Fibroblast of gingiva (primary cell): ENCODE measurements around the gene GOLGA6L7.
"Not testable (repeated sequence)": the region's sequence is repeated elsewhere in the genome, so short reads cannot be mapped to it uniquely, and the experiment has no call there.

Experiments
- DNase-seq: peaks from one replicate; pipeline ENCODE4 v3.0.0-alpha.2; 2011; ENCODE audit warnings: low read depth

Gene GOLGA6L7

GRCh38 chr15:28884151-28884940 is 35.9 kb upstream of the GOLGA6L7 start:
- no peak for DNase-seq

DNA sequence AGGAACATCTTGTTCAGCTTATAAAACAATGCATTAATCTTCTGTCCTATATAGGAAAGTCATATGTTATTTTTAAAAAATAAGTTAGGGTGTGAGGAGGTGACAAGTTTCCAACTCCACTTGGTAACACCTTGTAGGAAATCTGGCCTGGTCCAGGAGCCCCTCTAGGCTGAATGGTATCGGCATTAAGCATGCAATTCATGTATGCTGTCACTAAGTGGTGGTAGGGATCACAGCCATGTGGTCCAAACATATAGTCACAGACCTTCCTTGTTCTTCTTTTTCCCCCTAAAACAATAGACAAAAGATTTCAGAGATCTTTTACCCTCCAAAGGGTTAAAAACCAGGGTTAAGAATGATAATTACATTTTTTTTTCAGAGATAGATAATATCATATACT is 33.2 kb upstream of the GOLGA6L7 start:
- DNase-seq: no peak

DNA sequence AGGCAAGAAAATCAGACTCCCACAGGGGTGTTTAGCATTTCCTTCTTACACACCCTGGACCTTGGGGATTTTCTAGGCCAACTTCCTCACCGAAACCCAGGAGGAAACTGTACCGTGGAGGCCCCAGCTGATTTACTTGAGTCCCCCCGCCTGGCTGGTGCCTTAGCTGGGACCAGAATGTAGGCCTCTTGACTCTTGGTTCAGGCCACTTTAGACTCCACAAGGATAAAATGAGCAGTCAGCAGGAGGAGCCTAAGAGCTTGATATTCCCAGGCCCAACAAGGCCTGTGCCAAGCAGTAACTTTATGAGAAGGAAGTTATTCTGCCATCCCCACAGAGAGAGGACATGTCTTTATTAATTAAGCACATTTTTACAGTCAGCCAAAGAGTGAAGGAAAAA is 32.7 kb upstream of the GOLGA6L7 start:
- no peak for DNase-seq

GRCh38 chr15:28880680-28881079 is 32.2 kb upstream of the GOLGA6L7 start:
- no peak for DNase-seq

- DNase-seq: no peak
Observed at GRCh38 chr15:28879551-28879950, 31.1 kb upstream of the GOLGA6L7 start.

DNA sequence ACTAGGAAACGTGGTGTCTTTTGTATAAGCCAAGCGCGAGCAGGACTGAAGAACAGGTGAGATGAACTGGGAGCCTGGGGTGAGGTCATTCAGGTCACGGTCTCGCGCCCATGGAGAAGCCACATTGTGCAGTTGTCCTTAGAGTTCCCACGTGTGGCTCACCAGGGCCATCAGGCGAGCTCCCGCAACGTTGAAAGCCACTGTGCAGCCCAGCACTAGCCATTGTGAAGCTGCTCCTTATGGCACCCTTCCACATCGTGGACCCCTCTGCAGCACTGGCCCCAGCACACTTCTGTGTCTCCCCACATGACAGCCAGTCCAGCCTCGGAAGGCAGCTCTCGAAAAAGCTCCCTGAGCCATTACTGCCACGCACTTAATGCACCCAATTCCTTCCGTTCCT is 29.8 kb upstream of the GOLGA6L7 start:
- no peak for DNase-seq

DNA sequence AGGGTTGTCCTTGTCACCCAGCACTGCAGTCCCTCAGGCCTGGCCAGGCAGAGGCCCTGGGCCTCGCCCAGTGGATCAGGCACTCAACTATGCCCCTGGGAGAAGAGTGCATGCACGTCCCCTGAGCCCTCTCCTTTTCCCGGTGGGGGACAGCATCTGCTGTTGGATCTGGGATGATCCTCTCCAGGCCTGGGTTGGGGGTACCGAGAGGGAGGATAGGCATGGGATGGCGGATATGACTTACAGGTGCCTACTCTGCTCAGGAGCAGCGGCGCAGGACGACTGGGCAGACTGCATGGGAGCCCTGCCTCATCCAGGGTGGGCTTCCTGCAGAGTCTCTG is 28.4 kb upstream of the GOLGA6L7 start:
- DNase-seq: no peak

GRCh38 chr15:28876131-28876844 is 27.8 kb upstream of the GOLGA6L7 start:
- DNase-seq: no peak

DNA sequence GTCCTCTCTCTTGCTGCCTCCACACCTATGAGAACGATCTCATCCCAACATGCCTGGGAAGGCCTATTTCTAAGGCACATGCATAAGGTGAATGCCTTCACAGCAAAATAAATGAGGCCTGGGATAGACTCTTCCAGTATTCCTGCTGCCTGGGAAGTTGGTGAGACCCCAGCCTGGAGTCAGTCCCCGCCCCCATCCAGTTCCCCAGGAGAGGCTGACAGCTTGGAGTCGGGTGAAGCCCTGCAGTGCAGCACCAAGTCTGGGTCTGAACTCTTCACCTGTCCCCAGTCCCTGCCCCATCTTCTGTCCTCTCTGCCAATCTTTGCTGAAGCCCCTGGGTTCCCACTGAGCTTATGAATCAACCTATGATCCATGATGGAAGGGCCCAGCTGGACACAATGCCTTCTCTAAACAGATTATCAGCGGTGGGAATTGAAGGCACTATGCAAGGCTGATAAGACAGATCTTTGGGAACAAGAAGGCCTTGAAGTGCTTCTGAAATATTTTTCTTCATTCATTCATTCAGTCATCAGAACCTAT is 27.1 kb upstream of the GOLGA6L7 start:
- no peak for DNase-seq

GRCh38 chr15:28873585-28874190 is 25.2 kb upstream of the GOLGA6L7 start:
- DNase-seq: no peak

- no peak for DNase-seq
Observed at GRCh38 chr15:28873006-28873405, 24.6 kb upstream of the GOLGA6L7 start.

DNA sequence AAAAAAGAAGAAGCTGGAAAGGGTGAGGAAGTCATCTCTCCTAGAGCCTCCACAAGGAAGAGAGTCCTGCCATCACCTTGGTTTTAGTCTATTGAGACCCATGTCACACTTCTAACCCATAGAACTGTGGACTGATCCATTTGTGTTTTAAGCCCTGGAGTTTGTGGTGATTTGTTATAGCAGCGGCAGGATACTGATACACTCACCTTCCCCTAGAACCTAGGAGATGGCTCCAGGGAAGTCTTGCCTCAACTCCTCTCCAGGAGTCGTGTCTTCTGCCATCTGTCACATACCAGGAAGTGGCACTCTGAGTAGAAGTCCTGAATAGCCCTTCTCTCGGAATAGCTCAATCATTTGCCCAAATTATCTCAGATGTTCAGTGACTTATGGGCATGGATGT is 22.7 kb upstream of the GOLGA6L7 start:
- DNase-seq: no peak

DNA sequence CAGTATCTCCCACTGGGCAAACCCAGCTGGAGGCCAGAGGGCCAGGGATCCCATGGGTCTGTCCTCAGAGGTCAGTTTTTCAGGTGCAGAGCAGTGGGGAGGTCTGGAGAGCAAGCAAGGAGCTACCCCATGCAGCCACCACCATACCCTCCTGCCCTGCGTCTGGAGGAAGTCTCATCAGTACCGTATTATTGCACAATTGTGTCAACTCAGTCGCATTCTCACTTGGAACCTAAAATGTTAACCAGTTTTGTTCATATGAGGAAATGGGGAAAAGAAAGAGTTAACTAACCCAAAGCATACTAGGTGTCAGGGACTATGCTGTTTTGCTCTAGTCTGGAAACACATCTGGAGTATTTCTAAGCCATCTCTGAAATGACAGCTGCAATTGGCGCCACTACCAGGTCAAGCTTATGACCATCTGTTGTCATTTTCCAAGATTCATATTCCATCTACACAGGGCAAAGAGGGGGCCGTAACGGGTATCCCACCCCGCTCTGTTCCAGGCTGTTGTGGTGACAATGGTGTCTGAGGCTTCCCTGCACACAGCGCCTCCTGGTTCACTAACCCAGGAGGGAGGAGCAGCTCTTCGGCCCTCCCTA is 20.4 kb upstream of the GOLGA6L7 start:
- no peak for DNase-seq

DNA sequence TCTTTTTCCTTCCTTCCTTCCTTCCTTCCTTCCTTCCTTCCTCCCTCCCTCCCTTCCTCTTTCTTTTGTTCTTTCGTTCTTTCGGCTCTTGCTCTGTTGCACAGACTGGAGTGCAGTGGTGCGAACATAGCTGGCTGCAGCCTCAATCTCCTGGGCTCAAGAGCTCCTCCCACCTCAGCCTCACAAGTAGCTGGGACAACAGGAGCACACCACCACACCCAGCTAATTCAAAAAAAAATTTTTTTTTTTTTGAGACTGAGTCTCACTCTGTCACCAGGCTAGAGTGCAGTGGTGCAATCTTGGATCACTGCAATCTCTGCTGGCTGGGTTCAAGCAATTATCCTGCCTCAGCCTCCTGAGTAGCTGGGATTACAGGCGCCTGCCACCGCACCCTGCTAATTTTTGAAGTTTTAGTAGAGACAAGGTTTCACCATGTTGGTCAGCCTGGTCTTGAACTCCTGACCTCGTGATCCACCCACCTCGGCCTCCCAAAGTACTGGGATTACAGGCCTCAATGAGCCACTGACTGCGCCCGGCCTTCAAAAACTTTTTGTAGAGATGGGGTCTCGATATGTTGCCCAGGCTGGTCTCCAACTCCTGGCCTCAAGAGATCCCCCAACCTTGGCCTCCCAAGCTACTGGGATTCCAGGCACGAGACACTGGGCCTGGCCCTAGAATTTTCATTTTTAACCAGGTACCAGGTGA is 13.3 kb upstream of the GOLGA6L7 start:
- DNase-seq: not testable (repeated sequence)

DNA sequence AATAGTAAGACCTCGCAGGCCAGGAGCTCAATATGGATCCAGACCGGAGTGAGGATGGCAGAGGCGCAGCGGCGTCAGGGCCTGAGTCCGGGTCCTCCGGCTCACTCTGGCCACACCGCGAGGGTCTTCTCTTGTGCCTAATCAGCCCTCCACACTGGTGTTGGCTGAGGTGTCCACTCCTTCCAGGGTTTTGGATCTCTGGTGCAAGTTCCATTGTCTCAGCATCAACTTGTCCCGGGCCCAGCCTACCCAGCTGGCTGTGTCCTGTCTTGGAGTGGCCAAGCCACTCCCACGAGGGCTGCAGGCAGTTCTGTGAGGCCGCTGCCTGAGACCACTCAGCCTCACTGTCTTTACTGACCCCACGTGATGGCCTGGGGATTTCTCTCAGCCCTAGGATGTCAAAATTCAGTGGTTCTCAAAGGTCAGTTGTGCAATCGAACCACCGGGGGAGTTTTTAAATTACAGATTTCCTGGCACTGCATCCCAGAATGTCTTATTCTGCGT is 12.6 kb upstream of the GOLGA6L7 start:
- DNase-seq: peak; percentile 64

DNA sequence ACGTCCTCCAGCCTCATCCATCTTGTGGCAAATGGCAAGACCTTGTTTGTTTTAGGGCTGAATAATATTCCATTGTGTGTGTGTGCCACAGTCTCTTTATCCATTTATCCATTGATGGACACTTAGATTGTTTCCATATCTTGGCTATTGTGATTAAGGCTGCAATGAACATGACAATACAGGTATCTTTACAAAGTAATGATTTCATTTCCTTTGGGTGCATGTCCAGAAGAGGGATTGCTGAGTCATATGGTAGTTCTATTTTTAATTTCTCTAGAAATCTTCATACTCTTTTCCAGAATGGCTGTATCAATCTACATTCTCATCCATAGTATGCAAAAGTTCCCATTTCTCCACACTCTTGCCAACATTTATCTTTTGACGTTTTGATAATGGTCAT is 6.1 kb upstream of the GOLGA6L7 start:
- not testable (repeated sequence) for DNase-seq

- DNase-seq: not testable (repeated sequence)
Observed at GRCh38 chr15:28853654-28854053, 5.2 kb upstream of the GOLGA6L7 start.

DNA sequence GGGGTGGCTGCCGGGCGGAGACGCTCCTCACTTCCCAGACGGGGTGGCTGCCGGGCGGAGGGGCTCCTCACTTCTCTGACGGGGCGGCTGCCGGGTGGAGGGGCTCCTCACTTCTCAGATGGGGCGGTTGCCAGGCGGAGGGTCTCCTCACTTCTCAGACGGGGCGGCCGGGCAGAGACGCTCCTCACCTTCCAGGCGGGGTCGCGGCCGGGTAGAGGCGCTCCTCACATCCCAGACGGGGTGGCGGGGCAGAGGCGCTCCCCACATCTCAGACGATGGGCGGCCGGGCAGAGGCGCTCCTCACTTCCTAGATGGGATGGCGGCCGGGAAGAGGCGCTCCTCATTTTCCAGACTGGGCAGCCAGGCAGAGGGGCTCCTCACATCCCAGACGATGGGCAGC is 1.3 kb upstream of the GOLGA6L7 start:
- not testable (repeated sequence) for DNase-seq

DNA sequence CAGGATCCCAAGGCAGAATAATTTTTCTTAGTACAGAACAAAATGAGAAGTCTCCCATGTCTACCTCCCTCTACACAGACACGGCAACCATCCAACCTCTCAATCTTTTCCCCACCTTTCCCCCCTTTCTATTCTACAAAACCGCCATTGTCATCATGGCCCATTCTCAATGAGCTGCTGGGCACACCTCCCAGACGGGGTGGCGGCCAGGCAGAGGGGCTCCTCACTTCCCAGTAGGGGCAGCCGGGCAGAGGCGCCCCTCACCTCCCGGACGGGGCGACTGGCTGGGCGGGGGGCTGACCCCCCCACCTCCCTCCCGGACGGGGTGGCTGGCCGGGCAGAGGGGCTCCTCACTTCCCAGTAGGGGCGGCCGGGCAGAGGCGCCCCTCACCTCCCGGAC is 827 bp upstream of the GOLGA6L7 start:
- not testable (repeated sequence) for DNase-seq

DNA sequence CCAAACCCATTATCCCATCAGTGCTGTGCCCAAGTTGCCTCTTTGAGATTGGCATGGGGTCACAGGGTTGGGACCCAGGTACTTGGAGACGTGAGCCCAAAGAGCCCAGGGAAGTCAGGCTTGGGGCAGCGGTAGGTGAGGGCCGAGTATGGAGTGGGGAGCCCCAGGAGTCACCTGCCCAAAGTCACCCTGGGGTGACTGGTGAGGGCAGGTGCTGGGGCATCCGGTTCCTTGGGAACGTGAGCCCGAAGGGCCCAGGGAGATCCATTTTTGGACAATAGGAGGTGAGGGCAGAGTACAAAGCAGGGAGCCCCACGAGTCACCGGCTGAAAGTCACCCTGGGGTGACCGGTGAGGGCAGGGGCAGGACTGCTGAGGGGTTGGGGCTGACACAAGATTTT is 485 bp downstream of the GOLGA6L7 start:
- not testable (repeated sequence) for DNase-seq

GRCh38 chr15:28847247-28847646 is 1.2 kb downstream of the GOLGA6L7 start:
- not testable (repeated sequence) for DNase-seq

GRCh38 chr15:28844147-28844546 is 4.3 kb downstream of the GOLGA6L7 start:
- not testable (repeated sequence) for DNase-seq
